Astrocyte (in vitro differentiated cells and primary cell): ENCODE data around the gene EML6.

Source experiments
- CTCF ChIP-seq: IDR thresholded peaks from 2 replicates; pipeline ENCODE4 v1.5.1; 2011; ENCODE audit warnings: low read depth, mild to moderate bottlenecking, inconsistent platforms, low read length, moderate library complexity; ENCODE audit not compliant: insufficient read depth
- EZH2 ChIP-seq: IDR thresholded peaks from 2 replicates; pipeline ENCODE4 v1.6.1; 2012; ENCODE audit warnings: mild to moderate bottlenecking, low read length, inconsistent platforms; ENCODE audit not compliant: insufficient read depth

DNA sequence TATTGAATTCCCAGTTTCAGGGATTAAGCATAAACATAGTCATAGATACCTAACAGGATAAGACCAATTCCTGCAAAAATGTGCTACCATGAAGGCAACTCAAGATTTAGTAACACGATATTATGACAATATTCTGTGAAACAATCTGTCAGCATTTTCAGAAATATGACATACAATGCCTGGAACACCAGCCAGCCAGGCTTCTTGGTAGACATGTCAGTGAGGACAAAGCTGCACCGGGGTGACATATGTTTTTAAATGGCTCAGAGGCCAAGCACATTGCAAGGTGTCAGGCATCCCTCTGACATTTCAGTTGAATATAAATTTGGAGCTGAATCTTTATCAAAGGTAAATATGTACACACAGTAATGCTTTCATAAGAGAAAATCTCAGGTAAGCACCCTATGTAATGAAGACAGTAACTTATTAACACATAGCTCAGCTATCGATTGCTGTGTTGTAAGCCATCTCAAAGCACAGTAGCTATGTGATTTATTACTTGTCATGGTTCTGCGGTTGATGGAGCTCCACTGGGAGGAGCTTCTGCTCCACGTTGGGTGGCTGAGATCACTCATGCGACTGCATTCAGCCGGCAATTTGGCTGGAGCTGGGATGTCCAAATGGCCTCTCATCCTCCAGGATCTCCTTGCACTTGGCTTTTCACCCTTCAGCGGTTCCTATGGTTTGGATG lies 31.9 kb upstream of the EML6 start:
- TF ChIP-seq CTCF = no peak
- TF ChIP-seq EZH2 = no peak
